Activated CD8-positive, alpha-beta memory T cell treated with anti-CD3 and anti-CD28 coated beads, Interleukin-2, amount 50 U/mL, for 24 hours (primary cell): Measurements from ENCODE around the gene TTC17.
"Not testable (repeated sequence)": the region's sequence is repeated elsewhere in the genome, so short reads cannot be mapped to it uniquely, and the experiment has no call there.

Experiments
- DNase-seq: peaks from one replicate; pipeline ENCODE4 v3.0.0-alpha.2; 2020; ENCODE audit errors: extremely low read depth

TTC17 gene

GRCh38 chr11:43381802-43382201 lies 23.1 kb downstream of the TTC17 start:
- no peak for DNase-seq

- DNase-seq, result no peak
Observed at GRCh38 chr11:43382614-43383013, 23.9 kb downstream of the TTC17 start.

GRCh38 chr11:43384393-43384792 lies 25.7 kb downstream of the TTC17 start:
- no peak for DNase-seq

GRCh38 chr11:43392713-43393112 lies 34.0 kb downstream of the TTC17 start:
- no peak for DNase-seq

- no peak for DNase-seq
Observed at GRCh38 chr11:43393765-43394355, 35.1 kb downstream of the TTC17 start.

GRCh38 chr11:43396617-43397016 lies 37.9 kb downstream of the TTC17 start:
- no peak for DNase-seq

GRCh38 chr11:43397251-43397650 lies 38.5 kb downstream of the TTC17 start:
- no peak for DNase-seq

GRCh38 chr11:43399983-43400630 lies 41.4 kb downstream of the TTC17 start:
- no peak for DNase-seq

GRCh38 chr11:43401252-43401651 lies 42.5 kb downstream of the TTC17 start:
- DNase-seq, result no peak

GRCh38 chr11:43401811-43402210 lies 43.1 kb downstream of the TTC17 start:
- not testable (repeated sequence) for DNase-seq

- no peak for DNase-seq
Observed at GRCh38 chr11:43403357-43404231, 44.9 kb downstream of the TTC17 start.

GRCh38 chr11:43404406-43404805 lies 45.7 kb downstream of the TTC17 start:
- no peak for DNase-seq

- no peak for DNase-seq
Observed at GRCh38 chr11:43404836-43405479, 46.2 kb downstream of the TTC17 start.

- DNase-seq, result no peak
Observed at GRCh38 chr11:43408277-43408676, 49.6 kb downstream of the TTC17 start.

GRCh38 chr11:43410394-43410793 lies 51.7 kb downstream of the TTC17 start:
- DNase-seq, result no peak

GRCh38 chr11:43418197-43418596 lies 59.5 kb downstream of the TTC17 start:
- no peak for DNase-seq

- no peak for DNase-seq
Observed at GRCh38 chr11:43419460-43419859, 60.7 kb downstream of the TTC17 start.

- no peak for DNase-seq
Observed at GRCh38 chr11:43427971-43428370, 69.3 kb downstream of the TTC17 start.

- not testable (repeated sequence) for DNase-seq
Observed at GRCh38 chr11:43430916-43431315, 72.2 kb downstream of the TTC17 start.

- DNase-seq, result no peak
Observed at GRCh38 chr11:43434893-43435292, 76.2 kb downstream of the TTC17 start.

GRCh38 chr11:43440486-43440885 lies 81.8 kb downstream of the TTC17 start:
- DNase-seq, result no peak

GRCh38 chr11:43443811-43444210 lies 85.1 kb downstream of the TTC17 start:
- no peak for DNase-seq
